GM12864 (cell line): ENCODE data around the gene RETREG2.

Experiments used
- DNase-seq: peaks from one replicate; pipeline ENCODE4 v3.0.0-alpha.2; 2011; ENCODE audit warnings: low read depth
- H3K4me3 ChIP-seq: 2 replicates; pipeline ENCODE4 v1.5.1; 2011; ENCODE audit warnings: mild to moderate bottlenecking, low read depth, low read length, control low read depth
- TF ChIP-seq, protein P1 (sequence below): IDR thresholded peaks from 2 replicates; pipeline ENCODE4 v1.5.1; 2011; ENCODE audit warnings: low read depth, mild to moderate bottlenecking, moderate library complexity, low read length, control low read depth, inconsistent platforms; ENCODE audit errors: missing control alignments

RETREG2 gene

GRCh38 chr2:219179601-219180465, 1.8 kb downstream of the RETREG2 start:
- TF ChIP-seq, protein P1, sequence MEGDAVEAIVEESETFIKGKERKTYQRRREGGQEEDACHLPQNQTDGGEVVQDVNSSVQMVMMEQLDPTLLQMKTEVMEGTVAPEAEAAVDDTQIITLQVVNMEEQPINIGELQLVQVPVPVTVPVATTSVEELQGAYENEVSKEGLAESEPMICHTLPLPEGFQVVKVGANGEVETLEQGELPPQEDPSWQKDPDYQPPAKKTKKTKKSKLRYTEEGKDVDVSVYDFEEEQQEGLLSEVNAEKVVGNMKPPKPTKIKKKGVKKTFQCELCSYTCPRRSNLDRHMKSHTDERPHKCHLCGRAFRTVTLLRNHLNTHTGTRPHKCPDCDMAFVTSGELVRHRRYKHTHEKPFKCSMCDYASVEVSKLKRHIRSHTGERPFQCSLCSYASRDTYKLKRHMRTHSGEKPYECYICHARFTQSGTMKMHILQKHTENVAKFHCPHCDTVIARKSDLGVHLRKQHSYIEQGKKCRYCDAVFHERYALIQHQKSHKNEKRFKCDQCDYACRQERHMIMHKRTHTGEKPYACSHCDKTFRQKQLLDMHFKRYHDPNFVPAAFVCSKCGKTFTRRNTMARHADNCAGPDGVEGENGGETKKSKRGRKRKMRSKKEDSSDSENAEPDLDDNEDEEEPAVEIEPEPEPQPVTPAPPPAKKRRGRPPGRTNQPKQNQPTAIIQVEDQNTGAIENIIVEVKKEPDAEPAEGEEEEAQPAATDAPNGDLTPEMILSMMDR, result no peak
- no peak for DNase-seq
- no peak overlapping the region for H3K4me3 ChIP-seq

- TF ChIP-seq, protein P1, result no peak
- no peak overlapping the region for H3K4me3 ChIP-seq
- DNase-seq, result no peak
Measured at GRCh38 chr2:219180961-219181360, 2.9 kb downstream of the RETREG2 start.

GRCh38 chr2:219181531-219181930, 3.5 kb downstream of the RETREG2 start:
- no peak for DNase-seq
- TF ChIP-seq, protein P1, result no peak
- H3K4me3 ChIP-seq, result no peak overlapping the region

DNA sequence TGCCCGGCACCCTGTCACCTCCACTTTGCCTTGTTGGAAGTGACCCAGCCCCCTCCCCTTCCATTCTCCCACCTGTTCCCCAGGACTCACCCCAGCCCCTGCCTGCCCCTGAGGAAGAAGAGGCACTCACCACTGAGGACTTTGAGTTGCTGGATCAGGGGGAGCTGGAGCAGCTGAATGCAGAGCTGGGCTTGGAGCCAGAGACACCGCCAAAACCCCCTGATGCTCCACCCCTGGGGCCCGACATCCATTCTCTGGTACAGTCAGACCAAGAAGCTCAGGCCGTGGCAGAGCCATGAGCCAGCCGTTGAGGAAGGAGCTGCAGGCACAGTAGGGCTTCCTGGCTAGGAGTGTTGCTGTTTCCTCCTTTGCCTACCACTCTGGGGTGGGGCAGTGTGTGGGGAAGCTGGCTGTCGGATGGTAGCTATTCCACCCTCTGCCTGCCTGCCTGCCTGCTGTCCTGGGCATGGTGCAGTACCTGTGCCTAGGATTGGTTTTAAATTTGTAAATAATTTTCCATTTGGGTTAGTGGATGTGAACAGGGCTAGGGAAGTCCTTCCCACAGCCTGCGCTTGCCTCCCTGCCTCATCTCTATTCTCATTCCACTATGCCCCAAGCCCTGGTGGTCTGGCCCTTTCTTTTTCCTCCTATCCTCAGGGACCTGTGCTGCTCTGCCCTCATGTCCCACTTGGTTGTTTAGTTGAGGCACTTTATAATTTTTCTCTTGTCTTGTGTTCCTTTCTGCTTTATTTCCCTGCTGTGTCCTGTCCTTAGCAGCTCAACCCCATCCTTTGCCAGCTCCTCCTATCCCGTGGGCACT, 4.5 kb downstream of the RETREG2 start:
- DNase-seq, result no peak
- no peak overlapping the region for H3K4me3 ChIP-seq
- TF ChIP-seq, protein P1, result no peak

GRCh38 chr2:219183151-219183772, 5.2 kb downstream of the RETREG2 start:
- no peak overlapping the region for H3K4me3 ChIP-seq
- TF ChIP-seq, protein P1, result no peak
- DNase-seq, result no peak

DNA sequence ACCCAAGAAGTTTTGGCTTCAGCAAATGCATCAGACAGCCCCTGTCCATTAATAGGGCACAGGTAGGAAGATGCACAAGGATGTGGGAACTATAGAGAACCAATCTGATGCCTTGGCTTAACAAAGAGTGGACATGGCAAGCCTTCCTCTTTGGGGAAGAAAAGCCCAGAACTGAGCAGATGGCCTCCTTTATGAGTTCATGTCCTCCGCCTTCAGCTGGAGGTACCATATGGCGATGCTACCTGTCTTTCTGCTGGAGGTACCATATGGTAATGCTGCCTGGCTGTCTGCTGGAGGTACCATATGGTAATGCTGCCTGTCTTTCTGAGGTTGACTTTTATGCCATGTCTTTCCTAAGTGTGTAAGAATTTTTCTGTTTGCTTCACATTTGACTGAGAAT, 6.0 kb downstream of the RETREG2 start:
- TF ChIP-seq, protein P1, result no peak
- H3K4me3 ChIP-seq, result no peak overlapping the region
- no peak for DNase-seq
